Neural cell (in vitro differentiated cells): ENCODE data around the gene EMILIN3.

Experiments used
- EZH2 ChIP-seq: fragments of 200-600, 300-800 bp; shearing (Covaris generic), sonication (generic); IDR thresholded peaks from 2 replicates; pipeline ENCODE4 v1.6.1; 2014; ENCODE audit warnings: antibody characterized with exemption, low read length, borderline replicate concordance, mild to moderate bottlenecking; ENCODE audit not compliant: insufficient read depth, poor library complexity, severe bottlenecking
- RAD21 ChIP-seq: fragments of 450-650 bp; conservative IDR thresholded peaks from 2 replicates; pipeline ENCODE4 v1.6.1; 2014; ENCODE audit warnings: antibody characterized with exemption, mild to moderate bottlenecking, moderate library complexity
- TF ChIP-seq, protein P1 (sequence below): fragments of 450-650 bp; IDR thresholded peaks from 2 replicates; pipeline ENCODE4 v1.5.1; 2014; ENCODE audit warnings: antibody characterized with exemption, mild to moderate bottlenecking, moderate library complexity; ENCODE audit not compliant: poor library complexity, severe bottlenecking
- TF ChIP-seq, protein P2 (sequence below): IDR thresholded peaks from 2 replicates; pipeline ENCODE4 v1.6.1; 2012; ENCODE audit warnings: borderline replicate concordance

DNA sequence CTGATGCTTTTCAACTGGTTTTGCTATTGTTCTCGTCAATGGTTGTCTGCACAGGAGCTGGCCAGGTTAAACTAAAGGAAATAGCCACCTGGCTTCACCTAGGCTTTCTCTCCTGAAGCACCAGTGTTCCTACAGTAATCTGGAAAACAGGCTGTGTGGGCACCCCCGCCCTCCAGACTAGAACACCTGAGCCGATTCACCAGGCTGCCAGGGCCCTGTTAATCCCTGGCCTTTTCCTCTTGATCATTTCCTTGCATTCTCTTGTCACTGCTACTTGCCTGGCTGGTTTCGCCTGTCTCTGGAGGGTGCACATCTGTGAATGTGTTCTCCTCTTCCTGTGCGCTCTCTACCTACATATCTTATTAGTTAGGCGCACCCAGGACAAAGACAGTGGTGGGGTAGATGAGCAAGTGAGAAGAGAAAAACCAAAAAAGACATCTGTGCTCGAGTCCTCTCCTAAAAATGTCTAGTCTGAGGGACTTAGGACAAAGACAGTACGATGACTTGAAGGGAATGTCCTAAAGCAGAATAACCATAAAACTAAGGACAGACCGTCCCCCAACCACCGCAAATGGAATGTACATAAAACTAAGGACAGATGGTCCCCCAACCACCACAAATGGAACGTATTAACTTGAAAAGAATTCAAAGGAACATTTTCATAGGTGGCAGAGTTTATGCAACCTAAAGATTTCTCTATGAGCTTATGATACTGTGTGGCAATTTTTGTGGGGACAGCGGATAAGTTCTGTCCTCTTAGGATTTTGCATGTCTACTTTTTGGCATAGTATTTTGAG lies 45.9 kb upstream of the EMILIN3 start:
- TF ChIP-seq, protein P1, sequence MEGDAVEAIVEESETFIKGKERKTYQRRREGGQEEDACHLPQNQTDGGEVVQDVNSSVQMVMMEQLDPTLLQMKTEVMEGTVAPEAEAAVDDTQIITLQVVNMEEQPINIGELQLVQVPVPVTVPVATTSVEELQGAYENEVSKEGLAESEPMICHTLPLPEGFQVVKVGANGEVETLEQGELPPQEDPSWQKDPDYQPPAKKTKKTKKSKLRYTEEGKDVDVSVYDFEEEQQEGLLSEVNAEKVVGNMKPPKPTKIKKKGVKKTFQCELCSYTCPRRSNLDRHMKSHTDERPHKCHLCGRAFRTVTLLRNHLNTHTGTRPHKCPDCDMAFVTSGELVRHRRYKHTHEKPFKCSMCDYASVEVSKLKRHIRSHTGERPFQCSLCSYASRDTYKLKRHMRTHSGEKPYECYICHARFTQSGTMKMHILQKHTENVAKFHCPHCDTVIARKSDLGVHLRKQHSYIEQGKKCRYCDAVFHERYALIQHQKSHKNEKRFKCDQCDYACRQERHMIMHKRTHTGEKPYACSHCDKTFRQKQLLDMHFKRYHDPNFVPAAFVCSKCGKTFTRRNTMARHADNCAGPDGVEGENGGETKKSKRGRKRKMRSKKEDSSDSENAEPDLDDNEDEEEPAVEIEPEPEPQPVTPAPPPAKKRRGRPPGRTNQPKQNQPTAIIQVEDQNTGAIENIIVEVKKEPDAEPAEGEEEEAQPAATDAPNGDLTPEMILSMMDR = no peak
- no peak for TF ChIP-seq RAD21
- TF ChIP-seq, protein P2, sequence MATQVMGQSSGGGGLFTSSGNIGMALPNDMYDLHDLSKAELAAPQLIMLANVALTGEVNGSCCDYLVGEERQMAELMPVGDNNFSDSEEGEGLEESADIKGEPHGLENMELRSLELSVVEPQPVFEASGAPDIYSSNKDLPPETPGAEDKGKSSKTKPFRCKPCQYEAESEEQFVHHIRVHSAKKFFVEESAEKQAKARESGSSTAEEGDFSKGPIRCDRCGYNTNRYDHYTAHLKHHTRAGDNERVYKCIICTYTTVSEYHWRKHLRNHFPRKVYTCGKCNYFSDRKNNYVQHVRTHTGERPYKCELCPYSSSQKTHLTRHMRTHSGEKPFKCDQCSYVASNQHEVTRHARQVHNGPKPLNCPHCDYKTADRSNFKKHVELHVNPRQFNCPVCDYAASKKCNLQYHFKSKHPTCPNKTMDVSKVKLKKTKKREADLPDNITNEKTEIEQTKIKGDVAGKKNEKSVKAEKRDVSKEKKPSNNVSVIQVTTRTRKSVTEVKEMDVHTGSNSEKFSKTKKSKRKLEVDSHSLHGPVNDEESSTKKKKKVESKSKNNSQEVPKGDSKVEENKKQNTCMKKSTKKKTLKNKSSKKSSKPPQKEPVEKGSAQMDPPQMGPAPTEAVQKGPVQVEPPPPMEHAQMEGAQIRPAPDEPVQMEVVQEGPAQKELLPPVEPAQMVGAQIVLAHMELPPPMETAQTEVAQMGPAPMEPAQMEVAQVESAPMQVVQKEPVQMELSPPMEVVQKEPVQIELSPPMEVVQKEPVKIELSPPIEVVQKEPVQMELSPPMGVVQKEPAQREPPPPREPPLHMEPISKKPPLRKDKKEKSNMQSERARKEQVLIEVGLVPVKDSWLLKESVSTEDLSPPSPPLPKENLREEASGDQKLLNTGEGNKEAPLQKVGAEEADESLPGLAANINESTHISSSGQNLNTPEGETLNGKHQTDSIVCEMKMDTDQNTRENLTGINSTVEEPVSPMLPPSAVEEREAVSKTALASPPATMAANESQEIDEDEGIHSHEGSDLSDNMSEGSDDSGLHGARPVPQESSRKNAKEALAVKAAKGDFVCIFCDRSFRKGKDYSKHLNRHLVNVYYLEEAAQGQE = no peak
- TF ChIP-seq EZH2 = no peak
